NT2/D1 (cell line): ENCODE measurements around the gene OSBP2.

ENCODE experiments used
- SUZ12 ChIP-seq: IDR thresholded peaks from 2 replicates; pipeline ENCODE4 v1.6.1; 2011; ENCODE audit not compliant: insufficient read length, insufficient read depth; ENCODE audit errors: extremely low read depth
- YY1 ChIP-seq: IDR thresholded peaks from 2 replicates; pipeline ENCODE4 v1.6.1; 2011; ENCODE audit not compliant: insufficient read length, insufficient read depth
- ZNF274 ChIP-seq: IDR thresholded peaks from 2 replicates; pipeline ENCODE4 v1.6.1; 2011; ENCODE audit warnings: mild to moderate bottlenecking, low read depth, low read length

- TF ChIP-seq ZNF274: no peak
- no peak for TF ChIP-seq YY1
- no peak for TF ChIP-seq SUZ12
These were observed 162.2 kb downstream of the OSBP2 start for GRCh38 chr22:30856741-30857502.
